Kidney (tissue), 14 donors: ENCODE measurements around the gene IGF1R. TPM values are rescaled to one million over a fixed set of nuclear protein-coding genes. Genes with fewer than 3 reads are reported as not detected.
A peak's percentile ranks its signal among the peaks of the same experiment; 100 is the strongest.

ENCODE experiments used
- DNase-seq, 5 donors: peaks; one replicate each; pipeline ENCODE4 v3.0.0-alpha.2; 2013 to 2020
- FAIRE-seq: peaks from 2 replicates; lab custom pipeline; 2012; peaks lifted over from hg19 to GRCh38; lab: Jason Lieb, UNC
- H3K27ac ChIP-seq, 2 donors: one replicate each; pipeline ENCODE4 v1.7.0; 2013; ENCODE audit warnings: low read depth in 2 of 2, low read length in 2 of 2, inconsistent platforms in 1 of 2
- H3K27me3 ChIP-seq: one replicate; pipeline ENCODE4 v1.7.1; 2013; ENCODE audit warnings: low read length, inconsistent platforms; ENCODE audit not compliant: control insufficient read depth, insufficient read depth
- H3K36me3 ChIP-seq, 3 donors: one replicate each; pipeline versions ENCODE4 v1.7.0 to v1.7.1; 2013; ENCODE audit warnings: low read length in 3 of 3, control low read depth in 1 of 3, inconsistent platforms in 1 of 3; ENCODE audit not compliant: insufficient read depth in 3 of 3, control insufficient read depth in 2 of 3
- H3K4me1 ChIP-seq, 3 donors: one replicate each; pipeline versions ENCODE4 v1.7.0 to v1.7.1; 2013; ENCODE audit warnings: low read length in 3 of 3, inconsistent platforms in 1 of 3, low read depth in 1 of 3; ENCODE audit not compliant: control insufficient read depth in 2 of 3, insufficient read depth in 2 of 3
- H3K4me3 ChIP-seq, 3 donors: one replicate each; pipeline versions ENCODE4 v1.7.0 to v1.8.1; 2013; ENCODE audit warnings: low read length in 3 of 3, control low read depth in 1 of 3, inconsistent platforms in 1 of 3
- H3K9ac ChIP-seq, 3 donors: one replicate each; pipeline versions ENCODE4 v1.7.0 to v1.7.1; 2013; ENCODE audit warnings: low read length in 3 of 3, control low read depth in 1 of 3, inconsistent platforms in 1 of 3
- H3K9me3 ChIP-seq, 3 donors: one replicate each; pipeline versions ENCODE4 v1.7.0 to v1.7.1; 2013; ENCODE audit warnings: low read length in 3 of 3, control low read depth in 1 of 3, inconsistent platforms in 1 of 3; ENCODE audit not compliant: control insufficient read depth in 2 of 3, insufficient read depth in 1 of 3
- intact Hi-C: fragments of 100-400 bp; cut with DNase I; formaldehyde crosslinking; loops from one replicate; pipeline ENCODE4 v1.11.1; 2022
- polyA plus RNA-seq: library from polyadenylated mRNA; stranded (reverse); fragments of 350-450 nt; fragmentation: Illumina TruSeq; extraction: RNeasy Lipid Tissue Mini Kit (QIAGEN cat#74804); gene quantifications from one replicate; pipeline ENCODE4 v1.2.3, GENCODE V29; 2014; ENCODE audit warnings: low read depth, low replicate concordance; ENCODE audit not compliant: insufficient read depth
- total RNA-seq: library from RNA; stranded (reverse); fragmentation: NEBNext Ultra II Directional; extraction: Animal tissue kit (Norgen Biotek cat#: 25700); gene quantifications from one replicate; pipeline ENCODE4 v1.2.1, GENCODE V29; 2021
- TF ChIP-seq, protein P1 (sequence below): IDR thresholded peaks from 3 replicates; pipeline ENCODE4 v1.5.1; 2012; ENCODE audit warnings: mild to moderate bottlenecking, moderate library complexity, borderline replicate concordance; ENCODE audit not compliant: insufficient read depth; ENCODE audit errors: extremely low read depth
- donor health status: control.
- donor health status: control.
- donor health status: control.
- donor health status: control.
- donor health status: control.
- donor health status: DM: yes; HTN: yes; CAD: no.
- donor health status: Normal renal cell carcinoma (clear cell type).

Gene IGF1R
- total and polyA plus RNA-seq, 2 donors from 2014 or later = 6.5 to 73.2 TPM

DNA sequence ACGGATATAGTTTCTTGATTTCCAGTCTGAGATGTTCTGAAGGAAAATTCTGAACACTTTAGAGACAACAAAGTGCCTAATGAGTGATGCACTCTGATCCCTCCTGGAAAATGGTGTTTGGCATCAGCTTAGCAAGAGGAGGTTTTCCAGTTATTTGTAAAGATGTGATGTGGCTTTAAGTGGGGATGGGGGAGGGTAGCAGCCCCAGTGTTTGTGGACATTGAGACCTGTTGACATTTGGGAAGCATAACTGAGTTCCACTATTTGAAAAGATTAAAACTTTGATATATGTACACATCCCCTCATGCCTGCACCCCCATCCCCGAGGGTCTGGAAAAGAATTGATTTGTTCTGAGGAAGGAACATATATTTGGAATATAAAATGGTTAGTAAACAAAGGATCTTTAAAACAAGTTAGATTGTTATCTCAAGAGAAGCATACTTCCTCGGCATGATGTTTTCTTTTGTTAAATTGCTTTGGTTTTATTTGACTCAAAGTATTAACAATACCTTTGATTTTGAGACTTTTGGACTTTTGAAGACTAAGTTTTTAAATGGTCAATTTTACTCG is 6.5 kb downstream of the IGF1R start:
- Histone ChIP-seq H3K27ac (no peak overlapping the region), H3K4me1 (peaks cover 0 to 31% (median 12%) of the 10 kb centered on the region in 3 donors), H3K9me3 (no peaks in the 10 kb centered on the region), H3K4me3 (no peak overlapping the region), H3K27me3 (no peaks in the 10 kb centered on the region), H3K9ac (no peak overlapping the region), H3K36me3 (no peaks in the 10 kb centered on the region)
- intact Hi-C loops = no loop called here
- FAIRE-seq (no peak), DNase-seq (no peak)
- TF ChIP-seq, protein P1, sequence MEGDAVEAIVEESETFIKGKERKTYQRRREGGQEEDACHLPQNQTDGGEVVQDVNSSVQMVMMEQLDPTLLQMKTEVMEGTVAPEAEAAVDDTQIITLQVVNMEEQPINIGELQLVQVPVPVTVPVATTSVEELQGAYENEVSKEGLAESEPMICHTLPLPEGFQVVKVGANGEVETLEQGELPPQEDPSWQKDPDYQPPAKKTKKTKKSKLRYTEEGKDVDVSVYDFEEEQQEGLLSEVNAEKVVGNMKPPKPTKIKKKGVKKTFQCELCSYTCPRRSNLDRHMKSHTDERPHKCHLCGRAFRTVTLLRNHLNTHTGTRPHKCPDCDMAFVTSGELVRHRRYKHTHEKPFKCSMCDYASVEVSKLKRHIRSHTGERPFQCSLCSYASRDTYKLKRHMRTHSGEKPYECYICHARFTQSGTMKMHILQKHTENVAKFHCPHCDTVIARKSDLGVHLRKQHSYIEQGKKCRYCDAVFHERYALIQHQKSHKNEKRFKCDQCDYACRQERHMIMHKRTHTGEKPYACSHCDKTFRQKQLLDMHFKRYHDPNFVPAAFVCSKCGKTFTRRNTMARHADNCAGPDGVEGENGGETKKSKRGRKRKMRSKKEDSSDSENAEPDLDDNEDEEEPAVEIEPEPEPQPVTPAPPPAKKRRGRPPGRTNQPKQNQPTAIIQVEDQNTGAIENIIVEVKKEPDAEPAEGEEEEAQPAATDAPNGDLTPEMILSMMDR = no peak

DNA sequence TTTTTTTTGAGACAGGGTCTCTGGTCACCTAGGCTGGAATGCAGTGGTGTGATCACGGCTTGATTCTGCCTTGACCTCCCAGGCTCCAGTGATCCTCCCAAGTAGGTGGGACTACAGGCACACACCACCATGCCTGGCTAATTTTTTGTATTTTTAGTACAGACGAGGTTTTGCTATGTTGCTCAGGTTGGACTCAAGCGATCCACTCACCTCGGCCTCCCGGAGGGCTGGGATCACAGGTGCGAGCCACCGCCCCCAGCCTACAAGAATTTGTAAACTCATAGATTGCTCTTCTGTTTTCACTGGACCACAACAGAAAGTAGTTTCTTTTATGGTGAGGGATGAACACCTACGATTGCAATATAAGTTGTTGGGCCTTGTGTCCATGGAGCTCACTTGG is 7.4 kb downstream of the IGF1R start:
- Histone ChIP-seq H3K4me1 (peaks cover 0 to 31% (median 12%) of the 10 kb centered on the region in 3 donors), H3K9ac (no peak overlapping the region), H3K36me3 (no peaks in the 10 kb centered on the region), H3K27me3 (no peaks in the 10 kb centered on the region), H3K4me3 (no peak overlapping the region), H3K27ac (peak overlapping the region in 1 of 2 donors; percentile 13), H3K9me3 (no peaks in the 10 kb centered on the region)
- no peak for FAIRE-seq
- no peak for DNase-seq
- TF ChIP-seq, protein P1 = no peak
- intact Hi-C loops = no loop called here

DNA sequence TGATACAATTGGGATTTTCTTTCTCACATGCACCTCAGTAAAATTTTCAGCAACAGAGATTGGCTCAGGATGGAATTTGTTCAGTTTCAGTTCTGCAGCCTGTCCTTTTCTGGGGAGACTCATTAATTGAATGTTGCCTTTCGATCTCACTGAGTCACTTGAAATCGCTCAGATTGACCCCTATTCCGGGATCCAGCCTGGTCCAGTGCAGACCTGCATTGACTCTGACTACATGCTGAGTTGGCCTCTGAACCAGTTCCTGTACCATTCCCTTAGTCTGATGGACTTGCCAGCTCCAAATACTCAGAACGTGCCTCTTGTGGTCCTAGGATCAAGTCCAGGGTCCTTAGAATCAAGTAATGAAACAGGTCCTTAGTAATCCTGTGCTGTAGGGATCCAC is 9.4 kb downstream of the IGF1R start:
- Histone ChIP-seq H3K4me1 (peaks cover 0 to 35% (median 20%) of the 10 kb centered on the region in 3 donors), H3K27ac (peak overlapping the region; percentile 33 to 61), H3K27me3 (no peaks in the 10 kb centered on the region), H3K36me3 (no peaks in the 10 kb centered on the region), H3K9ac (peak overlapping the region in 1 of 3 donors; percentile 5), H3K9me3 (no peaks in the 10 kb centered on the region), H3K4me3 (peak overlapping the region in 1 of 3 donors; percentile 1)
- TF ChIP-seq, protein P1 = no peak
- intact Hi-C loops = no loop called here
- DNase-seq = no peak
- FAIRE-seq = no peak
